Skin epidermis (tissue), 12 donors: ENCODE results near the gene WDR62.
"Not testable (repeated sequence)": the region's sequence is repeated elsewhere in the genome, so short reads cannot be mapped to it uniquely, and the experiment has no call there.

Source experiments
- H3K27ac ChIP-seq, 21 experiments: fragments of 200-600 bp; sonication (generic) in 11 of 21; one replicate each; pipeline ENCODE4 v1.5.0; 2020; ENCODE audit warnings: mild to moderate bottlenecking in 3 of 21, inconsistent platforms in 2 of 21, moderate library complexity in 2 of 21
- H3K4me3 ChIP-seq, 7 experiments: fragments of 200-600 bp; sonication (generic) in 2 of 7; one replicate each; pipeline ENCODE4 v1.5.0; 2020; ENCODE audit warnings: inconsistent platforms in 2 of 7, mild to moderate bottlenecking in 2 of 7, moderate library complexity in 1 of 7

WDR62 gene

GRCh38 chr19:36031308-36031707 is 23.4 kb upstream of the WDR62 start:
- Histone ChIP-seq H3K4me3 (no peak overlapping the region), H3K27ac (no peak overlapping the region)

GRCh38 chr19:36032251-36033104 is 22.2 kb upstream of the WDR62 start, which contains the start of gene CLIP3:
Gene CLIP3, minus strand, starts transcription at chr19:36032873. Its CDS starts 516 bp downstream, at chr19:36032357.
- Histone ChIP-seq H3K4me3 (peak within 1 kb of the TSS; percentile 33 to 55 (median 39)), H3K27ac (peak within 1 kb of the TSS in 13 of 21 experiments; percentile 5 to 70 (median 56))

GRCh38 chr19:36040495-36040894 is 14.2 kb upstream of the WDR62 start:
- Histone ChIP-seq H3K27ac (no peak overlapping the region), H3K4me3 (no peak overlapping the region)

- H3K4me3 ChIP-seq, H3K27ac ChIP-seq: not testable (repeated sequence)
These were observed 13.6 kb upstream of the WDR62 start for GRCh38 chr19:36041092-36041491.

GRCh38 chr19:36041831-36042230 is 12.9 kb upstream of the WDR62 start:
- H3K27ac ChIP-seq, result peak overlapping the region in 2 of 21 experiments; percentile 2 to 8
- no peak overlapping the region for H3K4me3 ChIP-seq

- Histone ChIP-seq H3K27ac (no peak overlapping the region), H3K4me3 (no peak overlapping the region)
These were observed 10.7 kb upstream of the WDR62 start for GRCh38 chr19:36043952-36044351.

GRCh38 chr19:36046443-36047050 is 8.2 kb upstream of the WDR62 start:
- Histone ChIP-seq H3K4me3 (no peak overlapping the region), H3K27ac (no peak overlapping the region)

GRCh38 chr19:36047835-36048234 is 6.9 kb upstream of the WDR62 start:
- Histone ChIP-seq H3K4me3 (no peak overlapping the region), H3K27ac (no peak overlapping the region)

GRCh38 chr19:36049080-36049698 is 5.5 kb upstream of the WDR62 start:
- Histone ChIP-seq H3K4me3 (no peak overlapping the region), H3K27ac (peak overlapping the region in 4 of 21 experiments; percentile 6 to 51 (median 34))

- H3K4me3 ChIP-seq, result no peak overlapping the region
- H3K27ac ChIP-seq, result no peak overlapping the region
These were observed 3.5 kb upstream of the WDR62 start for GRCh38 chr19:36051236-36051635.

GRCh38 chr19:36051637-36052036 is 3.1 kb upstream of the WDR62 start:
- H3K27ac ChIP-seq, result no peak overlapping the region
- H3K4me3 ChIP-seq, result no peak overlapping the region

GRCh38 chr19:36054119-36054732 is 471 bp upstream of the WDR62 start, which contains the start of gene THAP8:
Gene THAP8, minus strand, starts transcription at chr19:36054285. Its CDS starts 68 bp downstream, at chr19:36054217.
- H3K27ac ChIP-seq, result peak within 1 kb of the TSS in 20 of 21 experiments; percentile 77 to 96 (median 88)

GRCh38 chr19:36058481-36059179 is 3.9 kb downstream of the WDR62 start:
- no peak overlapping the region for H3K27ac ChIP-seq
- no peak overlapping the region for H3K4me3 ChIP-seq

More at GRCh38 chr19:36054119-36054732, 471 bp upstream of the WDR62 start, which contains the start of gene THAP8:
- peak within 1 kb of the TSS; percentile 56 to 78 (median 65) for H3K4me3 ChIP-seq

- Histone ChIP-seq H3K27ac (no peak overlapping the region), H3K4me3 (no peak overlapping the region)
These were observed 4.6 kb downstream of the WDR62 start for GRCh38 chr19:36059180-36059910.

GRCh38 chr19:36060430-36060829 is 5.7 kb downstream of the WDR62 start:
- Histone ChIP-seq H3K4me3 (no peak overlapping the region), H3K27ac (no peak overlapping the region)

GRCh38 chr19:36061367-36061766 is 6.7 kb downstream of the WDR62 start:
- H3K27ac ChIP-seq, result no peak overlapping the region
- H3K4me3 ChIP-seq, result no peak overlapping the region

GRCh38 chr19:36064826-36065225 is 10.1 kb downstream of the WDR62 start:
- no peak overlapping the region for H3K4me3 ChIP-seq
- H3K27ac ChIP-seq, result no peak overlapping the region

- Histone ChIP-seq H3K27ac (no peak overlapping the region), H3K4me3 (no peak overlapping the region)
These were observed 13.0 kb downstream of the WDR62 start for GRCh38 chr19:36067681-36068080.
